WTC11 (cell line): Measurements from ENCODE around the gene GPR143. TPM values are rescaled to one million over a fixed set of nuclear protein-coding genes. Genes with fewer than 3 reads are reported as not detected.

ENCODE experiments used
- ATAC-seq: fragments of 200-7000 bp; cut with Tn5 transposase; 2 replicates; pipeline ENCODE4 v1.10.0; 2021; ENCODE audit warnings: mild to moderate bottlenecking, moderate library complexity
- CTCF ChIA-PET: fragments of 300-600 bp; sonication (Branson Sonifier 250); formaldehyde crosslinking; loops from one replicate; lab custom pipeline; 2021; ENCODE audit warnings: antibody characterized with exemption; lab: Charles Lee
- POLR2A ChIA-PET: fragments of 350-600 bp; sonication (Branson Sonifier 250); formaldehyde crosslinking; loops from one replicate; lab custom pipeline; 2021; ENCODE audit warnings: antibody characterized with exemption; lab: Charles Lee
- DNase-seq: peaks from one replicate; pipeline ENCODE4 v3.0.0; 2021; ENCODE audit warnings: low spot score
- H3K27ac Mint-ChIP-seq: 2 replicates; pipeline ENCODE4 v1.8.0; 2021; ENCODE audit warnings: mixed read lengths
- H3K27me3 Mint-ChIP-seq: 2 replicates; pipeline ENCODE4 v1.8.0; 2021; ENCODE audit warnings: low read depth, mild to moderate bottlenecking, moderate library complexity, mixed read lengths
- H3K36me3 Mint-ChIP-seq: 2 replicates; pipeline ENCODE4 v1.8.0; 2021; ENCODE audit warnings: mixed read lengths
- H3K4me1 Mint-ChIP-seq: 2 replicates; pipeline ENCODE4 v1.8.0; 2022; ENCODE audit warnings: mixed read lengths
- H3K4me3 Mint-ChIP-seq: 2 replicates; pipeline ENCODE4 v1.8.0; 2021; ENCODE audit warnings: mild to moderate bottlenecking, moderate library complexity, mixed read lengths
- H3K9me3 Mint-ChIP-seq: 2 replicates; pipeline ENCODE4 v1.8.0; 2021; ENCODE audit warnings: mixed read lengths
- ATF3 ChIP-seq: sonication (generic); formaldehyde crosslinking; conservative IDR thresholded peaks from 2 replicates; pipeline ENCODE4 v1.8.1; 2022; ENCODE audit warnings: mild to moderate bottlenecking, missing genetic modification reagents
- CBFB ChIP-seq: sonication (generic); formaldehyde crosslinking; IDR thresholded peaks from 2 replicates; pipeline ENCODE4 v1.8.1; 2022; ENCODE audit warnings: mild to moderate bottlenecking, low read depth, missing genetic modification reagents
- ESRRA ChIP-seq: sonication (generic); formaldehyde crosslinking; IDR thresholded peaks from 2 replicates; pipeline ENCODE4 v1.8.1; 2022; ENCODE audit warnings: mild to moderate bottlenecking, missing genetic modification reagents, borderline replicate concordance
- HMGXB4 ChIP-seq: sonication (generic); formaldehyde crosslinking; IDR thresholded peaks from 2 replicates; pipeline ENCODE4 v1.8.1; 2023; ENCODE audit warnings: mild to moderate bottlenecking, moderate library complexity, missing genetic modification reagents
- JUN ChIP-seq: sonication (generic); formaldehyde crosslinking; IDR thresholded peaks from 2 replicates; pipeline ENCODE4 v1.8.0; 2023; ENCODE audit warnings: mild to moderate bottlenecking, missing genetic modification reagents
- MYBL2 ChIP-seq: sonication (generic); formaldehyde crosslinking; IDR thresholded peaks from 2 replicates; pipeline ENCODE4 v1.8.1; 2023; ENCODE audit warnings: mild to moderate bottlenecking, moderate library complexity, missing genetic modification reagents
- NFATC4 ChIP-seq: fragments of 250-450 bp; sonication (Bioruptor Pico); IDR thresholded peaks from 2 replicates; pipeline ENCODE4 v1.9.0; 2021; ENCODE audit warnings: mild to moderate bottlenecking
- OVOL2 ChIP-seq: fragments of 250-450 bp; sonication (Bioruptor Pico); IDR thresholded peaks from 2 replicates; pipeline ENCODE4 v1.9.0; 2021; ENCODE audit warnings: mild to moderate bottlenecking, borderline replicate concordance
- PRRX2 ChIP-seq: fragments of 250-450 bp; sonication (Bioruptor Pico); IDR thresholded peaks from 2 replicates; pipeline ENCODE4 v1.8.0; 2021; ENCODE audit warnings: mild to moderate bottlenecking
- RORB ChIP-seq: fragments of 250-450 bp; sonication (Bioruptor Pico); IDR thresholded peaks from 2 replicates; pipeline ENCODE4 v1.9.0; 2021; ENCODE audit warnings: mild to moderate bottlenecking
- TP53 ChIP-seq: sonication (generic); formaldehyde crosslinking; IDR thresholded peaks from 2 replicates; pipeline ENCODE4 v1.8.1; 2023; ENCODE audit warnings: mild to moderate bottlenecking, missing genetic modification reagents
- ZBTB43 ChIP-seq: sonication (generic); formaldehyde crosslinking; IDR thresholded peaks from 2 replicates; pipeline ENCODE4 v1.8.1; 2023; ENCODE audit warnings: mild to moderate bottlenecking, missing genetic modification reagents
- ZNF396 ChIP-seq: fragments of 250-450 bp; sonication (Bioruptor Pico); IDR thresholded peaks from 2 replicates; pipeline ENCODE4 v1.8.0; 2021; ENCODE audit warnings: mild to moderate bottlenecking, moderate library complexity, borderline replicate concordance
- total RNA-seq: library from RNA; stranded (reverse); gene quantifications from 3 replicates; pipeline ENCODE4 v1.2.3, GENCODE V29; 2021
- TF ChIP-seq, protein P1 (sequence below): fragments of 250-450 bp; sonication (Bioruptor Pico); IDR thresholded peaks from 2 replicates; pipeline ENCODE4 v1.9.0; 2021; ENCODE audit warnings: moderate library complexity, mild to moderate bottlenecking, inconsistent platforms, borderline replicate concordance
- TF ChIP-seq, protein P2 (sequence below): sonication (generic); formaldehyde crosslinking; conservative IDR thresholded peaks from 2 replicates; pipeline ENCODE4 v1.8.1; 2023; ENCODE audit warnings: mild to moderate bottlenecking, low read depth, missing genetic modification reagents, moderate library complexity
- TF ChIP-seq, protein P3 (sequence below): sonication (generic); formaldehyde crosslinking; IDR thresholded peaks from 2 replicates; pipeline ENCODE4 v1.8.0; 2023; ENCODE audit warnings: mild to moderate bottlenecking, missing genetic modification reagents
- TF ChIP-seq, protein P4 (sequence below): fragments of 250-450 bp; sonication (Bioruptor Pico); conservative IDR thresholded peaks from 2 replicates; pipeline ENCODE4 v1.9.0; 2021; ENCODE audit warnings: mild to moderate bottlenecking

Gene GPR143
- total RNA-seq, 1 experiment from 2014 or later: 18.3 TPM

DNA sequence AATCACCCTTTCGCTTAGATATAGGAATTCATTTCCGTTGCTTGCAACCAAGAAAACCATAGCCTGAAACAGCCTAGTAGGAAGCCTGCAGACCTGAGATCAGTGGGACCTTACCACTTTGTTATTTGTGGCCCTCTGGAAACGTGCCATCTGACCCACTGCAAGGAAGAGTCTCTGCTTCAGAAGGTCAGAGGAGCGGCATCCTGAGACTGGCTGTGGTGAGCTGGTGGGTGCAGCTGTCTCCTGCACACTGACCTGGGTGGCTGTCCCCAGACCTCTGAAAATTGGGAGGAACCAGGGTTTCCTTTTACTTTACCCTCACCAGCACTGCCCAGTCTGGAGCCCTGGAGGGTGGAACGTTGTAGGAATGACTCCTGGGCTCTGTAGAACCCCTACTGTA is 38.8 kb upstream of the GPR143 start (continued):
- TF ChIP-seq TP53: no peak
- TF ChIP-seq, protein P1, sequence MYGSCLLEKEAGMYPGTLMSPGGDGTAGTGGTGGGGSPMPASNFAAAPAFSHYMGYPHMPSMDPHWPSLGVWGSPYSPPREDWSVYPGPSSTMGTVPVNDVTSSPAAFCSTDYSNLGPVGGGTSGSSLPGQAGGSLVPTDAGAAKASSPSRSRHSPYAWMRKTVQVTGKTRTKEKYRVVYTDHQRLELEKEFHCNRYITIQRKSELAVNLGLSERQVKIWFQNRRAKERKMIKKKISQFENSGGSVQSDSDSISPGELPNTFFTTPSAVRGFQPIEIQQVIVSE (CRISPR knock-in tag): no peak

DNA sequence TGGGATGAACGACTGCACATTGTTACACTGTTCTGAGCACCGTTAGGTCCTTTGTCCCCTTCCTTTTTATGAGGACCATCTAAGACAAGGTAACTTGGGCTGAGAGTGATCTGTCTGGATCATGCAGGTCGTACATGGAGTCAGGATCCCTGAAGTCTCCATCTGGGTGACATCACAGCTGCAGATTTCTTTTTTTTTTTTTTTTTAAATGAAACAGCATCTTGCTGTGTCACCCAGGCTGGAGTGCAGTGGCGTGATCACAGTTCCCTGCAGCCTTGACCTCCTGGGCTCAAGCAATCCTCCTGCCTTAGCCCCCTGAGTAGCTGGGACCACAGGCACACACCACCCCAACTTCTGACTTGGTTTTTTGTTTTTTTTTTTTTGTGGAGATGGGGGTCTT is 37.1 kb upstream of the GPR143 start:
- ATAC-seq (no peak), DNase-seq (no peak)
- ChIA-PET CTCF (interaction anchor here (0.6 kb wide), 1 partner anchor 80 kb away, joined by 3 read pairs; no protein-coding TSS in a partner anchor), POLR2A (interaction anchor here (0.7 kb wide), 1 partner anchor 78 kb away, joined by 3 read pairs; no protein-coding TSS in a partner anchor)
- Mint-ChIP-seq H3K4me3 (no peak overlapping the region), H3K27ac (no peak overlapping the region), H3K9me3 (peaks cover 7% of the 10 kb centered on the region), H3K36me3 (peaks cover 10% of the 10 kb centered on the region), H3K27me3 (no peaks in the 10 kb centered on the region), H3K4me1 (peaks cover 17% of the 10 kb centered on the region)
- TF ChIP-seq JUN (CRISPR knock-in tag) (no peak), ATF3 (CRISPR knock-in tag) (no peak), OVOL2 (CRISPR knock-in tag) (no peak), PRRX2 (CRISPR knock-in tag) (no peak), MYBL2 (CRISPR knock-in tag) (no peak), ESRRA (CRISPR knock-in tag) (no peak), HMGXB4 (no peak), NFATC4 (CRISPR knock-in tag) (no peak), ZNF396 (no peak), CBFB (CRISPR knock-in tag) (no peak), RORB (CRISPR knock-in tag) (no peak), ZBTB43 (CRISPR knock-in tag) (no peak)
- TF ChIP-seq, protein P1 (CRISPR knock-in tag): no peak
- TF ChIP-seq, protein P2, sequence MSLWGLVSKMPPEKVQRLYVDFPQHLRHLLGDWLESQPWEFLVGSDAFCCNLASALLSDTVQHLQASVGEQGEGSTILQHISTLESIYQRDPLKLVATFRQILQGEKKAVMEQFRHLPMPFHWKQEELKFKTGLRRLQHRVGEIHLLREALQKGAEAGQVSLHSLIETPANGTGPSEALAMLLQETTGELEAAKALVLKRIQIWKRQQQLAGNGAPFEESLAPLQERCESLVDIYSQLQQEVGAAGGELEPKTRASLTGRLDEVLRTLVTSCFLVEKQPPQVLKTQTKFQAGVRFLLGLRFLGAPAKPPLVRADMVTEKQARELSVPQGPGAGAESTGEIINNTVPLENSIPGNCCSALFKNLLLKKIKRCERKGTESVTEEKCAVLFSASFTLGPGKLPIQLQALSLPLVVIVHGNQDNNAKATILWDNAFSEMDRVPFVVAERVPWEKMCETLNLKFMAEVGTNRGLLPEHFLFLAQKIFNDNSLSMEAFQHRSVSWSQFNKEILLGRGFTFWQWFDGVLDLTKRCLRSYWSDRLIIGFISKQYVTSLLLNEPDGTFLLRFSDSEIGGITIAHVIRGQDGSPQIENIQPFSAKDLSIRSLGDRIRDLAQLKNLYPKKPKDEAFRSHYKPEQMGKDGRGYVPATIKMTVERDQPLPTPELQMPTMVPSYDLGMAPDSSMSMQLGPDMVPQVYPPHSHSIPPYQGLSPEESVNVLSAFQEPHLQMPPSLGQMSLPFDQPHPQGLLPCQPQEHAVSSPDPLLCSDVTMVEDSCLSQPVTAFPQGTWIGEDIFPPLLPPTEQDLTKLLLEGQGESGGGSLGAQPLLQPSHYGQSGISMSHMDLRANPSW (CRISPR knock-in tag): no peak
- TF ChIP-seq, protein P3, sequence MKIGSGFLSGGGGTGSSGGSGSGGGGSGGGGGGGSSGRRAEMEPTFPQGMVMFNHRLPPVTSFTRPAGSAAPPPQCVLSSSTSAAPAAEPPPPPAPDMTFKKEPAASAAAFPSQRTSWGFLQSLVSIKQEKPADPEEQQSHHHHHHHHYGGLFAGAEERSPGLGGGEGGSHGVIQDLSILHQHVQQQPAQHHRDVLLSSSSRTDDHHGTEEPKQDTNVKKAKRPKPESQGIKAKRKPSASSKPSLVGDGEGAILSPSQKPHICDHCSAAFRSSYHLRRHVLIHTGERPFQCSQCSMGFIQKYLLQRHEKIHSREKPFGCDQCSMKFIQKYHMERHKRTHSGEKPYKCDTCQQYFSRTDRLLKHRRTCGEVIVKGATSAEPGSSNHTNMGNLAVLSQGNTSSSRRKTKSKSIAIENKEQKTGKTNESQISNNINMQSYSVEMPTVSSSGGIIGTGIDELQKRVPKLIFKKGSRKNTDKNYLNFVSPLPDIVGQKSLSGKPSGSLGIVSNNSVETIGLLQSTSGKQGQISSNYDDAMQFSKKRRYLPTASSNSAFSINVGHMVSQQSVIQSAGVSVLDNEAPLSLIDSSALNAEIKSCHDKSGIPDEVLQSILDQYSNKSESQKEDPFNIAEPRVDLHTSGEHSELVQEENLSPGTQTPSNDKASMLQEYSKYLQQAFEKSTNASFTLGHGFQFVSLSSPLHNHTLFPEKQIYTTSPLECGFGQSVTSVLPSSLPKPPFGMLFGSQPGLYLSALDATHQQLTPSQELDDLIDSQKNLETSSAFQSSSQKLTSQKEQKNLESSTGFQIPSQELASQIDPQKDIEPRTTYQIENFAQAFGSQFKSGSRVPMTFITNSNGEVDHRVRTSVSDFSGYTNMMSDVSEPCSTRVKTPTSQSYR (CRISPR knock-in tag): no peak
- TF ChIP-seq, protein P4, sequence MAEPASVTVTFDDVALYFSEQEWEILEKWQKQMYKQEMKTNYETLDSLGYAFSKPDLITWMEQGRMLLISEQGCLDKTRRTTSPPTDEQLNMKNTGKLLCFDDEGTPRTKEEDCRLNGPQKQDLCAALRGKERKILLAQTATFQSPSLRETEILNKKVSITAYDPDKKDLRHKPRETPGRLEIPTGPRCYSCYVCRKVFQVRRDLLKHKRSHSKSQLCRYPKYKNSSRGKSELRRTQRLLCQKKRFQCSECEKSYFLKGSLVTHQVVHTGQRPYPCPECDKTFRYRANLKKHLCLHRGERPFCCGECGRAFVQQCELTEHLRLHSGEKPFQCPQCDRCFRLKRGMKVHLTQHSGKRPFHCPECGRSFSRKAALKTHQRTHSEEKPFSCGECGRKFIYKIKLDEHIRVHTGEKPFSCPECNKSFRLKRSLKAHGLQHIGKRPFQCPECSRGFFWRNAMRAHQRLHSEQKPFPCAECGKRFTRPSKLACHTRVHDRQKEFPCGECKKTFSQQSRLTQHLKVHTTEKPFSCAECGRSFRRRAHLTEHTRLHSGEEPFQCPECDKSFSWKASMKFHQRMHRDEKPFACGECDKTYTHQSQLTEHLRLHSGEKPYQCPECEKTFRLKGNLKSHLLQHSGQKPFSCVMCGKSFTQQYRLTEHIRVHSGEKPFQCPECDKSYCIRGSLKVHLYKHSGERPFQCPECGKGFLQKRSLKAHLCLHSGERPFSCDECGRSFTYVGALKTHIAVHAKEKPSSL (CRISPR knock-in tag): no peak
